Stimulated activated naive B cell treated with anti-CD40 and anti-IgM and Interleukin-4, amounts not matched to agents 10 μg/mL and 1 μg/mL and 100 μg/mL, for 72 hours (primary cell): ENCODE results near the gene TP53I13.
"Not testable (repeated sequence)": the region's sequence is repeated elsewhere in the genome, so short reads cannot be mapped to it uniquely, and the experiment has no call there.

Experiments
- ATAC-seq, 2 donors: fragments of 150-1000 bp; cut with Tn5 transposase; replicated peaks; 2 replicates each; pipeline ENCODE4 v1.10.0; 2021; ENCODE audit warnings: moderate library complexity in 1 of 2
- DNase-seq: peaks from one replicate; pipeline ENCODE4 v3.0.0; 2021
- H3K27ac Mint-ChIP-seq: one replicate; pipeline ENCODE4 v1.8.0; 2022; ENCODE audit warnings: mild to moderate bottlenecking, mixed read lengths
- H3K27me3 Mint-ChIP-seq, 2 donors: one replicate each; pipeline ENCODE4 v1.8.0; 2022; ENCODE audit warnings: mixed read lengths in 2 of 2
- H3K36me3 Mint-ChIP-seq, 2 donors: one replicate each; pipeline ENCODE4 v1.8.0; 2022; ENCODE audit warnings: mixed read lengths in 2 of 2, mild to moderate bottlenecking in 1 of 2
- H3K4me1 Mint-ChIP-seq, 2 donors: one replicate each; pipeline ENCODE4 v1.8.0; 2022; ENCODE audit warnings: mixed read lengths in 2 of 2, mild to moderate bottlenecking in 1 of 2
- H3K4me3 Mint-ChIP-seq, 2 donors: one replicate each; pipeline ENCODE4 v1.8.0; 2022; ENCODE audit warnings: mild to moderate bottlenecking in 2 of 2, mixed read lengths in 2 of 2, moderate library complexity in 1 of 2
- H3K9me3 Mint-ChIP-seq, 2 donors: one replicate each; pipeline ENCODE4 v1.8.0; 2022; ENCODE audit warnings: mixed read lengths in 2 of 2, mild to moderate bottlenecking in 1 of 2

The TP53I13 gene, protein sequence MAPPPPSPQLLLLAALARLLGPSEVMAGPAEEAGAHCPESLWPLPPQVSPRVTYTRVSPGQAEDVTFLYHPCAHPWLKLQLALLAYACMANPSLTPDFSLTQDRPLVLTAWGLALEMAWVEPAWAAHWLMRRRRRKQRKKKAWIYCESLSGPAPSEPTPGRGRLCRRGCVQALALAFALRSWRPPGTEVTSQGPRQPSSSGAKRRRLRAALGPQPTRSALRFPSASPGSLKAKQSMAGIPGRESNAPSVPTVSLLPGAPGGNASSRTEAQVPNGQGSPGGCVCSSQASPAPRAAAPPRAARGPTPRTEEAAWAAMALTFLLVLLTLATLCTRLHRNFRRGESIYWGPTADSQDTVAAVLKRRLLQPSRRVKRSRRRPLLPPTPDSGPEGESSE

DNA sequence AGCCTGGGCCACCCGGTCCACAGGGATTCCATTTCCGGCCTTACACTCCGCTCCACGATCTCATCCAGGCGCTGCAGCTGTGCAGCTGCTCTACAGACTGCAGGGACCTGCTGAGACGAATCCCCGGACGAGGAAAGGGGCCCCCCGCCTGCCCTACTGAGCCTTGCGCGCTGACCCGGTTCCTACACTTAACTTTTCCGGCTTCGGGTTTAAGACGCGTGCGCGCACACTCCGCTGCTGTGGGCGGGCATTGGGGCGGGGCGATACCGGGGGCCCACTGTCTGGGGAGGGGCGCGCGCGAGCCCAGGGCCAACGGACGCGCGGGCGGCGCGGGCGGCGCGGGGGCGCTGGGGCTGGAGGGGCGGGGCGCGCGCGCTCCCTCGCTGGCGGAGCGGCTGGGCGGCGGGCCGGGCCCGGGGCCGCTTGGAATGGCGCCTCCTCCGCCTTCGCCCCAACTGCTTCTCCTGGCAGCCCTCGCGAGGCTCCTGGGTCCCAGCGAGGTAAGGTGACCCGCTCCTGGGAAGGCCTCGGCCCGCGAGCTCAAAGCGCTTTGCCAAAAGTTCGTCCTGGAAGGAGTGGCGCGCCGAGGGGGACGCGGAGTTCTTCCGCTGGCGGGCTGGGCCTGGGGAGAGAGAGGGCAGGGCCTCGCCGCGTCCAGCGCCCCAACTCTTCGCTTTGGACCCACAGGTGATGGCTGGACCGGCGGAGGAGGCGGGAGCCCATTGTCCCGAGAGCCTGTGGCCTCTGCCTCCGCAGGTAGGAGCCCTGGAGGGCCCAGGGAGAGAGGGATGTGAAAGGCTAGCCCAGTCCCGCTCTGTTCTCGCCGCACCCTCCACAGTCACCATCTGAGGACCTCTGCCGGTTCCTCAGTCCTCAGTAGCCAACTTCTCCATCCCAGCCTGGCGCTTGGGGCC is at the start of gene TP53I13:
Gene TP53I13 (plus strand): TSS at position 371 of the 914 bp plus-strand sequence. CDS start 58 bp downstream, at position 429.
- Mint-ChIP-seq H3K9me3 (no peaks in the 10 kb centered on the region), H3K27ac (peak within 1 kb of the TSS; percentile 95), H3K4me3 (peak within 1 kb of the TSS; percentile 92 to 95), H3K27me3 (no peaks in the 10 kb centered on the region), H3K36me3 (peaks cover 12 to 13% of the 10 kb centered on the region in 2 donors), H3K4me1 (peaks cover 23 to 49% of the 10 kb centered on the region in 2 donors)
- ATAC-seq (peak; percentile 51 to 68), DNase-seq (peak; percentile 77)

DNA sequence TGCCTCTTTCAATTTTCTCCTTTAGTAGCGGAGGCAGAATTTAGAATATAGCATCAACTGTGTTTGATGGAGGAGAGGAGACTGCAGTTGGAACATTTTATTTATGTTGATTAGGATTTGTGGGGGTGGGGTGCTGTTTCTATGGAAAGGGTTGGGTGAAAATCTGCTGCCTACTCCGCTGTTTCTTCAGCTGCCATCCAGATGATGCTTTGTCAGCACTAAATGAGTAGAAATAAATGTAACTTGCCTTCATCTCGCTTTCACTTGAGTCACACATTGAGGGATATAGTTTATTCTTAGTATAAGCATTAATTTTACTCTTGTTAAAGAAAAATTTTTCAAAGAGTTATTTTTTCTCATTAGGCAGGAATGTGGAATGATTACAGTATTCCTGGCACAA is 43.8 kb upstream of the TP53I13 start:
- no peak overlapping the region for H3K27ac Mint-ChIP-seq
- H3K4me1 Mint-ChIP-seq: no peaks in the 10 kb centered on the region
- H3K27me3 Mint-ChIP-seq: no peaks in the 10 kb centered on the region
- ATAC-seq (no peak), DNase-seq (no peak)
- peaks cover 19 to 26% of the 10 kb centered on the region in 2 donors for H3K36me3 Mint-ChIP-seq
- no peak overlapping the region for H3K4me3 Mint-ChIP-seq
- H3K9me3 Mint-ChIP-seq: no peaks in the 10 kb centered on the region

DNA sequence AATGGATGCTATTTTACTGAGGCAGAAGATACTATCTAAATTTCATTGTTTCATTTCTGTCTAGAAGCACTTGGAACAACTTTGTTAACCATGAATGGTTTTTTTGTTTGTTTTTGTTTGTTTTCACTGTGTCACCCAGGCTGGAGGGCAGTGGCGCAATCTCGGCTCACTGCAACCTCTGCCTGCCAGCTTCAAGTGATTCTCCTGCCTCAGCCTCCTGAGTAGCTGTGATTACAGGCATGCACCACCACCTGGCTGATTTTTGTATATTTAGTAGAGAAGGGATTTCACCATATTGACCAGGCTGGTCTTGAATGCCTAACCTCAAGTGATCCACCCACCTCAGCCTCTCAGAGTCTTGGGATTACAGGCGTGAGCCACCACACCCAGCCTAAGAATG is 42.2 kb upstream of the TP53I13 start:
- Mint-ChIP-seq H3K4me3 (no peak overlapping the region), H3K9me3 (no peaks in the 10 kb centered on the region), H3K27ac (no peak overlapping the region), H3K36me3 (peaks cover 29 to 30% of the 10 kb centered on the region in 2 donors), H3K4me1 (no peaks in the 10 kb centered on the region), H3K27me3 (no peaks in the 10 kb centered on the region)
- ATAC-seq (no peak), DNase-seq (no peak)

DNA sequence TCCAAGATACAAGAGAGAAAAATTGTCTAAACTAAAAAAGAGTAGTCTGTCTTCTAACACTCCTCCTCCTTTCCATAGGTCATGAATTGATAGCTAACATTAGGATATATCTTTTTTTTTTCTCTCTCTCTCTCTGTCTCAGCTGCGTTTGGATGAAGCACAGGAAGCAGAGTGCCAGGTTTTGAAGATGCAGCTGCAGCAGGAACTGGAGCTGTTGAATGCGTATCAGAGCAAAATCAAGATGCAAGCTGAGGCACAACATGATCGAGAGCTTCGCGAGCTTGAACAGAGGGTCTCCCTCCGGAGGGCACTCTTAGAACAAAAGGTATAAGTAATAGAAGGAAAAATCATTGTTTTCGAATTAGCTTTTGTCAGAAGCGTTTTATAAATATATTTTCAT is 34.5 kb upstream of the TP53I13 start:
- no peak overlapping the region for H3K27ac Mint-ChIP-seq

DNA sequence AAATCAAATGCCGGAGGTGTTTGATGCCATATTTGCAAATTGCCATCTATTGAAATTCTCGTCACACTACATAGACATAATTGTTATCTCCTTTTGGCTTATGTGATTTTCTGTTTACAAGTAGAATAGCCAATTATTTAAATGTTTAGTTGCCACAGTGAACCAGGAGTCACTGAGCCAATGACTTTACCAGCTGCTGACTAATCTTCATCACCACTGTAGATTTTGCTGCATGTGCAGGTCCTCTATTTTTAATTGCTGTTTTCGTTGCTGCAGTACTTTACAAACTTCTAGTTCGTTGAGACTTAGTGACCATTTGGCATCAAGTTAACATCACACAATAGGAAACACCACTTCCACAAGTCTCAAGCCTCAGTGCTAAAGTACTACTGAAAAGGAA is 24.4 kb upstream of the TP53I13 start:
- Mint-ChIP-seq H3K4me1 (no peaks in the 10 kb centered on the region), H3K27me3 (no peaks in the 10 kb centered on the region), H3K4me3 (no peak overlapping the region), H3K9me3 (no peaks in the 10 kb centered on the region), H3K36me3 (peaks cover 12 to 34% of the 10 kb centered on the region in 2 donors), H3K27ac (no peak overlapping the region)
- no peak for DNase-seq
- no peak for ATAC-seq

More for the DNA sequence above, 34.5 kb upstream of the TP53I13 start:
- Mint-ChIP-seq H3K9me3 (no peaks in the 10 kb centered on the region), H3K4me3 (no peak overlapping the region), H3K27me3 (no peaks in the 10 kb centered on the region), H3K4me1 (no peaks in the 10 kb centered on the region), H3K36me3 (peaks cover 36 to 40% of the 10 kb centered on the region in 2 donors)
- ATAC-seq (no peak), DNase-seq (no peak)

DNA sequence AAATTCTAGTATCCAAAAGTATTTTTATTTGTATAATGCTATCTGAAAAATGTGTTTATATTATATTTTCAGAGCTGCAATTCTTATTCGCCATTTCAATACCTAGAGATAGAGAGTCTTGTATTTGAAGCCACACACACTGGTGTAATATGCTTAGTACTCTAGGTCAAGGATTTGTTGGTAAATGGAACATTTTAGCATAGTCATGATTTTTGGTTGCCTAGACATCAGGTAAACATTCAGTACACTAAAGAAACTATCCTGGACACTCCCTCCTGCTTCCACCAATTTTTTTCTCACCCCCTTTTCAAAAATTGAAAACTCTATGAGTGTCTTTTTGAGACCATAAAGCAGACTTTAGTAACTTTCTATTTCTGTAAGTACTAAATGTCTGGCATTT is 22.4 kb upstream of the TP53I13 start:
- Mint-ChIP-seq H3K9me3 (no peaks in the 10 kb centered on the region), H3K4me3 (no peak overlapping the region), H3K4me1 (peaks cover 0 to 5% of the 10 kb centered on the region in 2 donors), H3K27ac (no peak overlapping the region), H3K27me3 (no peaks in the 10 kb centered on the region), H3K36me3 (peaks cover 5 to 25% of the 10 kb centered on the region in 2 donors)
- ATAC-seq: no peak
- no peak for DNase-seq

DNA sequence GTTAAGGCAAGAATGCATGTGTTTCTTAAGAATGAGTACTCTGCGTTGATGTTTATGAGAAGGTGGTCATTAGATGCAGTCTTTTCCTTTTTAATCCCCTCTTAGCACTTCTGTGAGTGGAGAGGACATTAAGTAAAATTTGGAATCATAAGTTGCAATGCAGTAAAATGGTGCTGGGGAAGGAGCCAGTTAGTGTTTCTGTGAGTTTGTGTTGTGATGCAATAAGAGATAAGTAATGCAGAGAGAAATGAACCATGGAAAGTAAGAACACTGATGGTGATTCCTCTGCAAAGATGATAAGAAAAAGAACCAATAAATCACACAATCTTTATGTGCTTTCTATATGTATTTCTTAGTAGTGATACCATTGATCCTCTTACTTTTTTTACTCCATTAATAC is 21.7 kb upstream of the TP53I13 start:
- Mint-ChIP-seq H3K36me3 (peaks cover 5 to 25% of the 10 kb centered on the region in 2 donors), H3K27ac (no peak overlapping the region), H3K4me3 (no peak overlapping the region), H3K27me3 (no peaks in the 10 kb centered on the region), H3K9me3 (no peaks in the 10 kb centered on the region), H3K4me1 (peaks cover 0 to 5% of the 10 kb centered on the region in 2 donors)
- DNase-seq (no peak), ATAC-seq (no peak)

DNA sequence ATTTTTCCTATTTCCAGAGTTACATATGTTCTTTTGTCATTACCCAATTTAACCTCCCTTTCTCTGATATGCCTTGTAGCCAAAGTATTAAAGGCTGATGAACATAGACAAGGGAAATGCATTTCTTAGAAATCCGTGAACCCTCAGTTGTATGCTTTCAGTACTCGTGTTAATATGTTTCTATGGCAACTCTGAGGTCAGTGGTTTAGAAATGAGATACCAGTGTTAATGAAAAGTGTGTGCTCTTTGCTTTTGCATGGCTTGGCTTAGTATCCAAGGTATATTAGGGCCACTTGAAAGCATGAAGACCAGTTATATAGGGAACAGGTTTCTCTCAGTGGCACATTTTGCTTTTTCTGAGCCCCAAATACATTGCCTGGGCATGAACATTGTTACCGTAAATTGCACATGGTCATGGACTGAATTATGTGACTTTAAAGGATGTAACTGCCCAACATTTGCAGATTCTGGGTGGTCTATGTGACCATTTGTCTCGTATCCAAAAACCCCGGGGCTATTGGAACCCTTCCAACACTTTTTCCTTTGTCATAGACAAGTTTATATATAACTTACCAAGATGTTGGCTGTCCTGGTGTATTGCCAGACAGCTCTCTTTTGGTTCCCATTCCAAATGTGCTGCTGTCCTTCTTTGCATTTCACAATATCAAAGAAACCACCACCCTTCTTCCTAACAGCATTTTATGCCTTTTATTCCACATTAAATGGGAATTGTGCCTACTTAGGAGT is 19.2 kb upstream of the TP53I13 start:
- peak overlapping the region; percentile 28 for H3K27ac Mint-ChIP-seq
- ATAC-seq (peak; percentile 39 to 58), DNase-seq (no peak)
- peaks cover 0 to 6% of the 10 kb centered on the region in 2 donors for H3K36me3 Mint-ChIP-seq
- no peaks in the 10 kb centered on the region for H3K27me3 Mint-ChIP-seq
- no peaks in the 10 kb centered on the region for H3K9me3 Mint-ChIP-seq
- H3K4me3 Mint-ChIP-seq: no peak overlapping the region
- peaks cover 0 to 5% of the 10 kb centered on the region in 2 donors for H3K4me1 Mint-ChIP-seq

DNA sequence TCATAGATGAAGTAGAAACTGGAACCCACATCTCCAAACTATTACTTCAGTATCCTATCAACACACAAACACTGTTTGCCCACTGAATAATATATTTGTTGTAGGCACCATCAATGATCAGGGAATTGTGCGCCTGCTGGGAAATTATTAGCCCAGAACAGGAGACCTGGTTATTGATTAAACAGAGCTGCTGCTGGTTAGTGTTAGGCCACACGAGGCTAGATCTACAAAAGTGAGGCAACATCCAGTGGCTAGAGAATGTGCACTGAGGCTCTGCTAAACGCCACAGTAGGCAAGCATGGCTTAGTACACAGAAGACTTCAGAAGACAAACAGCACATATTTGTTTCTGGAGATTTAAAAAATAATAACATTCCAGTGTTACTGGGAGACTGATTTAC is 12.7 kb upstream of the TP53I13 start:
- Mint-ChIP-seq H3K27ac (no peak overlapping the region), H3K9me3 (no peaks in the 10 kb centered on the region), H3K27me3 (no peaks in the 10 kb centered on the region), H3K4me3 (no peak overlapping the region), H3K36me3 (peaks cover 0 to 4% of the 10 kb centered on the region in 2 donors), H3K4me1 (peaks cover 32 to 60% of the 10 kb centered on the region in 2 donors)
- DNase-seq (no peak), ATAC-seq (no peak)

DNA sequence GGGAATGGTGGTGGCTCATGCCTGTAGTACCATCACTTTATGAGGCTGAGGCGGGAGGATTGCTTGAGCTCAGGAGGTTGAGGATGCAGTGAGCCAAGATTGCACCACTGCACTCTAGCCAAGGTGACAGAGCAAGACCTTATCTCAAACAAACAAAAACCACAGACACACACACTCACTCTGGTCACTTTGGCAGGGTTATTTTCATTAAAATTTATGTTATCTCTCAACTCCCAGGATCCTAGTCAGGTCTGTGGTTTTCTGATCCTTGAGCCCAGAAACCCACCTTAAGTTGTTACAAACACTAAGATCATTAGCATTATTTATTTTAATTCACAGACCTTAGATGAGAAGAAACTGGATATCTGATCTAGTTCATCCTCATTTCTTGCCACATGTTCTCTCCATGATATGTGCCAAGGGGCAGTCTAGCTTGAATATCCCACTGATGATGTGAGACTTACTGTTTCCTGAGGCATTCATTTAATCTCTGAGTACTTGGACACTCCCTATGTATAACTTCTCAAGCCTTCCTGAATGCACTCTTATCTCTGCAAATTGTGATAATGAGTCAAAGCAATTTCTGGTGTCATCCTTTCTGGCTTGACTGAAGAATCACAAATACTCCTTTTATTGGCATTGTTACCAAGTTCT is 11.3 kb upstream of the TP53I13 start:
- H3K27ac Mint-ChIP-seq: peak overlapping the region; percentile 66
- H3K9me3 Mint-ChIP-seq: no peaks in the 10 kb centered on the region

DNA sequence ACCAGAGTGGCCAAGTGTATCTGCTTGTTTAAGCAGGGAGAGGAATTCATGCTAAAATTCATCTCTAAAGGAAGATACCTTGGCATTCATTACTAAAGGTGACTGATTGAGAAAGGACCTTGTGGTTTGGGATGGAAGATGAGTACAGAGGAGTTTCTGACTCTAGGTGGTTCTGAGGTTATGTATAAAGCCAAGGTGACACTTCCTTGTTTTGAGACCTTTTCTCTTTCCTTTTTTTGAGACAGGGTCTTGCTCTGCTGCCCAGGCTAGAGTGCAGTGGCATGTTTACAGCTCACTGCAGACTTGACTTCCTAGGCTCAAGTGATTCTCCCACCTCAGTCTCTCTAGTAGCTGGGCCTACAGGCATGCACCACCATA is 10.8 kb upstream of the TP53I13 start:
- Mint-ChIP-seq H3K27ac (peak overlapping the region; percentile 66), H3K4me3 (no peak overlapping the region), H3K4me1 (peaks cover 47 to 79% of the 10 kb centered on the region in 2 donors), H3K9me3 (no peaks in the 10 kb centered on the region), H3K36me3 (peaks cover 9 to 15% of the 10 kb centered on the region in 2 donors), H3K27me3 (no peaks in the 10 kb centered on the region)
- no peak for DNase-seq
- ATAC-seq: peak; percentile 67

More for the DNA sequence above, 11.3 kb upstream of the TP53I13 start:
- H3K4me3 Mint-ChIP-seq: no peak overlapping the region
- H3K36me3 Mint-ChIP-seq: peaks cover 5 to 10% of the 10 kb centered on the region in 2 donors
- H3K4me1 Mint-ChIP-seq: peaks cover 42 to 74% of the 10 kb centered on the region in 2 donors
- DNase-seq: no peak
- H3K27me3 Mint-ChIP-seq: no peaks in the 10 kb centered on the region
- peak in 1 of 2 donors; percentile 10 for ATAC-seq

DNA sequence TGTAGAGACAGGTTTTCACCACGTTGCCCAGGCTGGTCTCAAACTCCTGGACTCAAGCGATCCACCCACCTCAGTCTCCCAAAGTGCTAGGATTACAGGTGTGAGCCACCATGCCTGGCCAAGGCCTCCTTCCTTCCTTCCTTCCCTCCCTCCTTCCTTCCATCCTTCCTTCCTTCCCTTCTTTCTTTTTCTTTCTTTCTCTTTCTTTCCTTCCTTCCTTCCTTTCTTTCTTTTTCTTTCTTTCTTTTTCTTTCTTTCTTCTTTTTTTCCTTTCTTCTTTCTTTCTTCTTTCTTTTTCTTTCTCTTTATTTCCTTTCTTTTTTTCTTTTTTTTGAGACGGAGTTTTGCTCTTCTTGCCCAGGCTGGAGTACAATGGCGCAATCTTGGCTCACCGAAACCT is 10.4 kb upstream of the TP53I13 start:
- H3K36me3 Mint-ChIP-seq: peaks cover 13 to 19% of the 10 kb centered on the region in 2 donors
- not testable (repeated sequence) for H3K4me3 Mint-ChIP-seq, H3K9me3 Mint-ChIP-seq, H3K27me3 Mint-ChIP-seq, ATAC-seq, DNase-seq, H3K27ac Mint-ChIP-seq
- H3K4me1 Mint-ChIP-seq: peaks cover 50 to 83% of the 10 kb centered on the region in 2 donors

DNA sequence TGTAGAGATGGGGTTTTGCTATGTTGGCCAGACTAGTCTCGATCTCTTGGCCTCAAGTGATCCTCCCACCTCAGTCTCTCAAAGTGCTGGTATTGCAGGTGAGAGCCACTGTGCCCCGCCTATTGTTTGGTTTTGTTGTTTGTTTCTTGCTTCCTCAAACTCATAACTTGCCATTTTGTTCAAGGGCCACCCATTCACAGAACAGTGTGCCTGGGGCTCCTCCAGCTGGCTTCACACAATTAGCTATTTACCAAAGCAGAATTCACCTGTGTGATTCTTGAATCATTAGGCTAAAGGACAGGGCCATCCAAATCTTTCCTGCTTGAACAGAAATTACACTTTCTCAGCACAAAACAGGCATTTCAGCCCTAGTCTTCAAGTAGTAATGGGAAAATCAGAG is 8.9 kb upstream of the TP53I13 start:
- Mint-ChIP-seq H3K9me3 (no peaks in the 10 kb centered on the region), H3K4me1 (peaks cover 55 to 92% of the 10 kb centered on the region in 2 donors), H3K4me3 (no peak overlapping the region), H3K36me3 (peaks cover 13 to 19% of the 10 kb centered on the region in 2 donors), H3K27ac (no peak overlapping the region), H3K27me3 (no peaks in the 10 kb centered on the region)
- DNase-seq: no peak
- no peak for ATAC-seq
